Stimulated activated CD4-positive, alpha-beta T cell treated with anti-CD3 and anti-CD28 coated beads, Interleukin-15, amount 100 ng/mL, for 1 hour (primary cell): Measurements from ENCODE around the gene ANKRD42.
"Not testable (repeated sequence)": the region's sequence is repeated elsewhere in the genome, so short reads cannot be mapped to it uniquely, and the experiment has no call there.

Source experiments
- DNase-seq, 2 donors: peaks; one replicate each; pipeline ENCODE4 v3.0.0-alpha.2; 2020; ENCODE audit warnings: low read depth in 1 of 2, low spot score in 1 of 2

The ANKRD42 gene

GRCh38 chr11:83238111-83238510, 44.6 kb downstream of the ANKRD42 start:
- no peak for DNase-seq

GRCh38 chr11:83241291-83241946, 47.9 kb downstream of the ANKRD42 start:
- no peak for DNase-seq

GRCh38 chr11:83249445-83249844, 55.9 kb downstream of the ANKRD42 start:
- DNase-seq = no peak

- DNase-seq = no peak
Observed at GRCh38 chr11:83249972-83250593, 56.6 kb downstream of the ANKRD42 start.

- no peak for DNase-seq
Observed at GRCh38 chr11:83252266-83252665, 58.8 kb downstream of the ANKRD42 start.

GRCh38 chr11:83252941-83253340, 59.4 kb downstream of the ANKRD42 start:
- DNase-seq = no peak

- DNase-seq = no peak
Observed at GRCh38 chr11:83255366-83255765, 61.9 kb downstream of the ANKRD42 start.

- DNase-seq = no peak
Observed at GRCh38 chr11:83256602-83257340, 63.3 kb downstream of the ANKRD42 start.

- no peak for DNase-seq
Observed at GRCh38 chr11:83257761-83258168, 64.3 kb downstream of the ANKRD42 start.

GRCh38 chr11:83259559-83259958, 66.0 kb downstream of the ANKRD42 start:
- DNase-seq = no peak

- DNase-seq = no peak
Observed at GRCh38 chr11:83265331-83265730, 71.8 kb downstream of the ANKRD42 start.

- not testable (repeated sequence) for DNase-seq
Observed at GRCh38 chr11:83269080-83269479, 75.6 kb downstream of the ANKRD42 start.

GRCh38 chr11:83271734-83272133, 78.2 kb downstream of the ANKRD42 start:
- not testable (repeated sequence) for DNase-seq

- DNase-seq = no peak
Observed at GRCh38 chr11:83272627-83273026, 79.1 kb downstream of the ANKRD42 start.

GRCh38 chr11:83275888-83276641, 82.6 kb downstream of the ANKRD42 start:
- DNase-seq = no peak

- DNase-seq = no peak
Observed at GRCh38 chr11:83278351-83278750, 84.8 kb downstream of the ANKRD42 start.

GRCh38 chr11:83280256-83280655, 86.7 kb downstream of the ANKRD42 start:
- no peak for DNase-seq

- no peak for DNase-seq
Observed at GRCh38 chr11:83282084-83282716, 88.7 kb downstream of the ANKRD42 start.

- no peak for DNase-seq
Observed at GRCh38 chr11:83284501-83285150, 91.1 kb downstream of the ANKRD42 start.

- no peak for DNase-seq
Observed at GRCh38 chr11:83285151-83285770, 91.7 kb downstream of the ANKRD42 start.
